HepG2 (cell line): Measurements from ENCODE around the gene NDUFS2. TPM values are rescaled to one million over a fixed set of nuclear protein-coding genes. Genes with fewer than 3 reads are reported as not detected.

Experiments used
- AKAP8 ChIP-seq: sonication (generic); formaldehyde crosslinking; IDR thresholded peaks from 2 replicates; pipeline ENCODE4 v1.5.1; 2020; ENCODE audit warnings: mild to moderate bottlenecking, missing genetic modification reagents
- CHCHD3 ChIP-seq: sonication (generic); formaldehyde crosslinking; IDR thresholded peaks from 2 replicates; pipeline ENCODE4 v1.8.0; 2022; ENCODE audit warnings: mild to moderate bottlenecking, missing genetic modification reagents, moderate library complexity
- CHD2 ChIP-seq: IDR thresholded peaks from 2 replicates; pipeline ENCODE4 v1.6.1; 2011; ENCODE audit warnings: low read depth, low read length, improper control_type of control experiment
- HNRNPUL1 ChIP-seq: fragments of 200-400 bp; formaldehyde crosslinking; IDR thresholded peaks from 2 replicates; pipeline ENCODE4 v1.6.1; 2017; ENCODE audit warnings: low read depth, mild to moderate bottlenecking, low read length, moderate library complexity
- JARID2 ChIP-seq: sonication (generic); formaldehyde crosslinking; IDR thresholded peaks from 2 replicates; pipeline ENCODE4 v1.8.1; 2023; ENCODE audit warnings: missing genetic modification reagents, inconsistent platforms; ENCODE audit not compliant: insufficient replicate concordance
- NR3C1 ChIP-seq: sonication (generic); formaldehyde crosslinking; IDR thresholded peaks from 2 replicates; pipeline ENCODE4 v1.4.0; 2020; ENCODE audit warnings: missing genetic modification reagents
- PCBP2 ChIP-seq: fragments of 200-400 bp; formaldehyde crosslinking; optimal IDR thresholded peaks from 2 replicates; pipeline ENCODE3; 2018; ENCODE audit warnings: low read length, low read depth; ENCODE audit not compliant: poor library complexity, severe bottlenecking
- SRY ChIP-seq: sonication (generic); formaldehyde crosslinking; IDR thresholded peaks from 2 replicates; pipeline ENCODE4 v1.8.0; 2022; ENCODE audit warnings: mild to moderate bottlenecking, missing genetic modification reagents
- TAF15 ChIP-seq: fragments of 200-400 bp; formaldehyde crosslinking; IDR thresholded peaks from one replicate; pipeline ENCODE4 v1.6.1; 2018; ENCODE audit warnings: mild to moderate bottlenecking, low read depth, low read length; ENCODE audit not compliant: poor library complexity, severe bottlenecking
- ZC3H4 ChIP-seq: sonication (generic); formaldehyde crosslinking; IDR thresholded peaks from 2 replicates; pipeline ENCODE4 v1.4.0; 2020; ENCODE audit warnings: missing genetic modification reagents, borderline replicate concordance
- ZFP90 ChIP-seq: sonication (generic); formaldehyde crosslinking; IDR thresholded peaks from 2 replicates; pipeline ENCODE4 v1.8.0; 2022; ENCODE audit warnings: missing genetic modification reagents, mild to moderate bottlenecking, inconsistent platforms, borderline replicate concordance
- ZNF136 ChIP-seq: sonication (generic); formaldehyde crosslinking; IDR thresholded peaks from 2 replicates; pipeline ENCODE4 v1.8.1; 2022; ENCODE audit warnings: low read depth, mild to moderate bottlenecking, moderate library complexity, missing genetic modification reagents
- ZNF20 ChIP-seq: sonication (generic); formaldehyde crosslinking; IDR thresholded peaks from 2 replicates; pipeline ENCODE4 v1.4.0; 2020; ENCODE audit warnings: mild to moderate bottlenecking, moderate library complexity, missing genetic modification reagents
- ZNF292 ChIP-seq: sonication (generic); formaldehyde crosslinking; IDR thresholded peaks from 2 replicates; pipeline ENCODE4 v1.8.1; 2022; ENCODE audit warnings: mild to moderate bottlenecking, low read depth, missing genetic modification reagents, borderline replicate concordance
- ZNF562 ChIP-seq: sonication (generic); formaldehyde crosslinking; IDR thresholded peaks from 2 replicates; pipeline ENCODE4 v1.8.0; 2022; ENCODE audit warnings: missing genetic modification reagents, borderline replicate concordance
- ZNF577 ChIP-seq: sonication (generic); formaldehyde crosslinking; IDR thresholded peaks from 2 replicates; pipeline ENCODE4 v1.4.0; 2020; ENCODE audit warnings: mild to moderate bottlenecking, low read depth, missing genetic modification reagents, borderline replicate concordance
- ZNF724P ChIP-seq: sonication (generic); formaldehyde crosslinking; IDR thresholded peaks from 2 replicates; pipeline ENCODE4 v1.8.0; 2022; ENCODE audit warnings: missing genetic modification reagents, borderline replicate concordance
- polyA plus RNA-seq, 8 experiments: library from polyadenylated mRNA; depleted of rRNA in 3 of 8; stranded (reverse) in 7 of 8; unstranded in 1 of 8; fragments of >200 nt; fragmentation: Illumina TruSeq in 4 of 8; extraction: Trizol in 4 of 8; gene quantifications; 2 replicates each; pipeline versions ENCODE4 v1.2.1 to v1.2.3, GENCODE V29; 2011 to 2016; ENCODE audit warnings: low read depth in 4 of 8, missing spikeins in 1 of 8, mixed read lengths in 1 of 8; ENCODE audit not compliant: insufficient read depth in 1 of 8
- total RNA-seq, 5 experiments: library from RNA; depleted of rRNA; stranded (reverse); fragments of >200 nt; fragmentation: Illumina TruSeq; extraction: Trizol; gene quantifications; 2 replicates each; pipeline ENCODE4 v1.2.3, GENCODE V29; 2016; ENCODE audit warnings: low read depth in 1 of 5
- TF ChIP-seq, protein P1 (sequence below): sonication (generic); formaldehyde crosslinking; IDR thresholded peaks from 2 replicates; pipeline ENCODE4 v1.4.0; 2020; ENCODE audit warnings: missing genetic modification reagents
- TF ChIP-seq, protein P2 (sequence below), 2 experiments: fragments of 450-650 bp in 1 of 2; sonication (generic) in 1 of 2; formaldehyde crosslinking; IDR thresholded peaks; 2 replicates each; pipeline versions ENCODE4 v1.5.0 to v1.8.0; 2020 to 2022; ENCODE audit warnings: mild to moderate bottlenecking in 1 of 2, missing genetic modification reagents in 1 of 2
- TF ChIP-seq, protein P3 (sequence below): sonication (generic); formaldehyde crosslinking; IDR thresholded peaks from 2 replicates; pipeline ENCODE4 v1.5.1; 2020; ENCODE audit warnings: mild to moderate bottlenecking, missing genetic modification reagents, moderate library complexity
- TF ChIP-seq, protein P4 (sequence below): sonication (generic); formaldehyde crosslinking; IDR thresholded peaks from 2 replicates; pipeline ENCODE4 v1.4.0; 2020; ENCODE audit warnings: low read depth, mild to moderate bottlenecking, missing genetic modification reagents
- TF ChIP-seq, protein P5 (sequence below): sonication (generic); formaldehyde crosslinking; IDR thresholded peaks from 2 replicates; pipeline ENCODE4 v1.8.1; 2022; ENCODE audit warnings: mild to moderate bottlenecking, missing genetic modification reagents
- TF ChIP-seq, protein P6 (sequence below): sonication (generic); formaldehyde crosslinking; IDR thresholded peaks from 2 replicates; pipeline ENCODE4 v1.4.0; 2020; ENCODE audit warnings: mild to moderate bottlenecking, missing genetic modification reagents

Gene NDUFS2
- total and polyA plus RNA-seq, 2 of the 13 experiments (the other 11 are each of a cell fraction or from before 2014, with no cell fraction given), result 89.9 to 118 TPM

DNA sequence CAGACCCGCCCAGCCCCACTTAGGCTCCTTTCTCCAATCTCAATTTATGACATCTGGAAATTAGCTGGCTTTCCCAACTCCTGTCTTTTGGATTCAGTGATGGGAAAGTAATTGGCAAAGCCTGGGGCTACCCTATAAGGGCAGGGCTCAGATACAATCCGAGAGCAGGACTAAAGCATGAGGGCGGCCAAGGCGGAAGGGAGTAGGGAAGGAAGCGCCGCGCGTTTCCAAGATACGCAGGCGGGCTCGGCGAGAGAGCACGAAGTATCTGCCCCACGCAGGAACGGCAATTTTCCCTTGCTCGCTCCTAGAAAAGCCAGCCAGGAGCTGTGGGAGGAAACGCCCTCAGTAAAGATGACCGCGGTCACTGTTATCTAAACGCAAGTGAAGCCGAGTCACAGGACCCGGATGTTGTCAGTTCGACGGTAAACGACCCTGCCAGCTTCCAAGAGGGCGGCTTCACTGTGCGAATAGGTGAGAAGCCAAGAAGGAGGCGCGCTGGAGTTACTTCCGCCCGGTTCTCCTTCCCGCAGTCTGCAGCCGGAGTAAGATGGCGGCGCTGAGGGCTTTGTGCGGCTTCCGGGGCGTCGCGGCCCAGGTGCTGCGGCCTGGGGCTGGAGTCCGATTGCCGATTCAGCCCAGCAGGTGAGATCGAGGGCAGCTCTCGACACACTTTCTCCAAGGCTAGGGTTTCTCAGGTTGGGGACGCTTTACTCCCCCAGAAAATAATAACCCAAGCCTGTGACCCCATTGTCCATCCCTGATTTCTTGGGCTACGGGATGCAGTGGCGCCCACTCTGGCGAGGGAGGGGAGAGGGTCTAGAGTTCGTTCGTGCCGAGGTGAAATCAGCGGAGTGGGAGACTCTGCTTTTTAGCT, at the start of gene NDUFS2 (continued):
- TF ChIP-seq, protein P1, sequence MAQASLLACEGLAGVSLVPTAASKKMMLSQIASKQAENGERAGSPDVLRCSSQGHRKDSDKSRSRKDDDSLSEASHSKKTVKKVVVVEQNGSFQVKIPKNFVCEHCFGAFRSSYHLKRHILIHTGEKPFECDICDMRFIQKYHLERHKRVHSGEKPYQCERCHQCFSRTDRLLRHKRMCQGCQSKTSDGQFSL (CRISPR knock-in tag), result no peak; the same call in 1 of the 2 replicates
- TF ChIP-seq SRY (CRISPR knock-in tag) (0 out of 2 replicates have a peak, but pooled peaks have one; percentile 80), ZNF724P (CRISPR knock-in tag) (peak; percentile 88), TAF15 (no peak), ZFP90 (no peak; the same call in 1 of the 2 replicates), CHCHD3 (CRISPR knock-in tag) (0 out of 2 replicates have a peak, but pooled peaks have one; percentile 28), ZNF20 (no peak), ZNF292 (CRISPR knock-in tag) (peak; percentile 62; the same call in 1 of the 2 replicates), ZNF136 (CRISPR knock-in tag) (0 out of 2 replicates have a peak, but pooled peaks have one; percentile 41), PCBP2 (no peak), ZNF577 (CRISPR knock-in tag) (no peak), JARID2 (CRISPR knock-in tag) (no peak), ZC3H4 (CRISPR knock-in tag) (no peak), NR3C1 (CRISPR knock-in tag) (no peak), ZNF562 (CRISPR knock-in tag) (no peak), HNRNPUL1 (no peak), AKAP8 (CRISPR knock-in tag) (no peak), CHD2 (no peak)
- TF ChIP-seq, protein P2, sequence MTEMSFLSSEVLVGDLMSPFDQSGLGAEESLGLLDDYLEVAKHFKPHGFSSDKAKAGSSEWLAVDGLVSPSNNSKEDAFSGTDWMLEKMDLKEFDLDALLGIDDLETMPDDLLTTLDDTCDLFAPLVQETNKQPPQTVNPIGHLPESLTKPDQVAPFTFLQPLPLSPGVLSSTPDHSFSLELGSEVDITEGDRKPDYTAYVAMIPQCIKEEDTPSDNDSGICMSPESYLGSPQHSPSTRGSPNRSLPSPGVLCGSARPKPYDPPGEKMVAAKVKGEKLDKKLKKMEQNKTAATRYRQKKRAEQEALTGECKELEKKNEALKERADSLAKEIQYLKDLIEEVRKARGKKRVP (CRISPR knock-in tag; IDR thresholded peaks at IDR 0.05), result 0 out of 4 replicates have a peak, but pooled peaks of 1 of the 2 experiments have one; percentile 32
- TF ChIP-seq, protein P3, sequence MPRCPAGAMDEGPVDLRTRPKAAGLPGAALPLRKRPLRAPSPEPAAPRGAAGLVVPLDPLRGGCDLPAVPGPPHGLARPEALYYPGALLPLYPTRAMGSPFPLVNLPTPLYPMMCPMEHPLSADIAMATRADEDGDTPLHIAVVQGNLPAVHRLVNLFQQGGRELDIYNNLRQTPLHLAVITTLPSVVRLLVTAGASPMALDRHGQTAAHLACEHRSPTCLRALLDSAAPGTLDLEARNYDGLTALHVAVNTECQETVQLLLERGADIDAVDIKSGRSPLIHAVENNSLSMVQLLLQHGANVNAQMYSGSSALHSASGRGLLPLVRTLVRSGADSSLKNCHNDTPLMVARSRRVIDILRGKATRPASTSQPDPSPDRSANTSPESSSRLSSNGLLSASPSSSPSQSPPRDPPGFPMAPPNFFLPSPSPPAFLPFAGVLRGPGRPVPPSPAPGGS (CRISPR knock-in tag), result no peak; the same call in 1 of the 2 replicates
- TF ChIP-seq, protein P4, sequence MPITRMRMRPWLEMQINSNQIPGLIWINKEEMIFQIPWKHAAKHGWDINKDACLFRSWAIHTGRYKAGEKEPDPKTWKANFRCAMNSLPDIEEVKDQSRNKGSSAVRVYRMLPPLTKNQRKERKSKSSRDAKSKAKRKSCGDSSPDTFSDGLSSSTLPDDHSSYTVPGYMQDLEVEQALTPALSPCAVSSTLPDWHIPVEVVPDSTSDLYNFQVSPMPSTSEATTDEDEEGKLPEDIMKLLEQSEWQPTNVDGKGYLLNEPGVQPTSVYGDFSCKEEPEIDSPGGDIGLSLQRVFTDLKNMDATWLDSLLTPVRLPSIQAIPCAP, result no peak
- TF ChIP-seq, protein P5, sequence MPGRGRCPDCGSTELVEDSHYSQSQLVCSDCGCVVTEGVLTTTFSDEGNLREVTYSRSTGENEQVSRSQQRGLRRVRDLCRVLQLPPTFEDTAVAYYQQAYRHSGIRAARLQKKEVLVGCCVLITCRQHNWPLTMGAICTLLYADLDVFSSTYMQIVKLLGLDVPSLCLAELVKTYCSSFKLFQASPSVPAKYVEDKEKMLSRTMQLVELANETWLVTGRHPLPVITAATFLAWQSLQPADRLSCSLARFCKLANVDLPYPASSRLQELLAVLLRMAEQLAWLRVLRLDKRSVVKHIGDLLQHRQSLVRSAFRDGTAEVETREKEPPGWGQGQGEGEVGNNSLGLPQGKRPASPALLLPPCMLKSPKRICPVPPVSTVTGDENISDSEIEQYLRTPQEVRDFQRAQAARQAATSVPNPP (CRISPR knock-in tag), result 0 out of 2 replicates have a peak, but pooled peaks have one; percentile 77
- TF ChIP-seq, protein P6, sequence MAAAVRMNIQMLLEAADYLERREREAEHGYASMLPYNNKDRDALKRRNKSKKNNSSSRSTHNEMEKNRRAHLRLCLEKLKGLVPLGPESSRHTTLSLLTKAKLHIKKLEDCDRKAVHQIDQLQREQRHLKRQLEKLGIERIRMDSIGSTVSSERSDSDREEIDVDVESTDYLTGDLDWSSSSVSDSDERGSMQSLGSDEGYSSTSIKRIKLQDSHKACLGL (CRISPR knock-in tag), result no peak
